Left ventricle myocardium superior (tissue), 1 donor: ENCODE measurements around the gene ZNF385B. TPM values are rescaled to one million over a fixed set of nuclear protein-coding genes. Genes with fewer than 3 reads are reported as not detected.
"Not testable (repeated sequence)": the region's sequence is repeated elsewhere in the genome, so short reads cannot be mapped to it uniquely, and the experiment has no call there.

ENCODE experiments used
- ATAC-seq: fragments of 200-7000 bp; cut with Tn5 transposase; one replicate; pipeline ENCODE4 v1.9.1; 2020; ENCODE audit warnings: mild to moderate bottlenecking, moderate library complexity
- DNase-seq: peaks from one replicate; pipeline ENCODE4 v3.0.0-alpha.2; 2020
- intact Hi-C: fragments of 100-400 bp; cut with micrococcal nuclease; formaldehyde crosslinking; loops from one replicate; pipeline ENCODE4 v1.11.0; 2022
- total RNA-seq: library from RNA; stranded (reverse); fragmentation: NEBNext Ultra II Directional; extraction: Animal tissue kit (Norgen Biotek cat#: 25700); gene quantifications from one replicate; pipeline ENCODE4 v1.2.1, GENCODE V29; 2021
- donor health status: DM: no; HTN: yes; CAD: no; lungs with severe emphysema.

The ZNF385B gene
- total RNA-seq, 1 donor from 2014 or later, result 4.1 TPM

GRCh38 chr2:179488563-179488962 lies 372.8 kb downstream of the ZNF385B start:
- intact Hi-C loops, result no loop called here
- no peak for DNase-seq
- no peak for ATAC-seq

GRCh38 chr2:179487010-179487731 lies 374.2 kb downstream of the ZNF385B start:
- intact Hi-C loops, result no loop called here
- peak; percentile 92 for ATAC-seq
- DNase-seq, result no peak

DNA sequence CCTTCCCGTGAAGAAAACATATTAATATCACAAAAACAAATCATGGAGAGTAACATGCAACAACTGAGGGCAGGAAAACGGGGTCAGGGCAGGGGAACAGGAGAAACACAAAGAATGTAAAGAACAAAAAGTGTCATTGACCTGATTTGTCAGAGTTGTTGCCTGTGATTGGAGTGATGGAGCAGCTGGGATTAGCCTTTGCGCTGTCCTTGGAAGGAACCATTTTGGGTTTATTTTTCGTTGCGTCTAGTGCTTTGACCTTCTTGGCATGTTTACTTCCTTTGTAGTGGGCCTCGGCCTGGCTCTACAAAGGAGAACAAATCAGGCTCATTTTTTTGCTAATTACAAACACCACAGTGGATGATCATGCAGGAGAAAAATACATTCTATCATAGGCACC lies 378.3 kb downstream of the ZNF385B start:
- no peak for ATAC-seq
- intact Hi-C loops, result no loop called here
- no peak for DNase-seq

- ATAC-seq, result no peak
- no peak for DNase-seq
- intact Hi-C loops, result no loop called here
Observed at GRCh38 chr2:179479947-179480346, 381.5 kb downstream of the ZNF385B start.

DNA sequence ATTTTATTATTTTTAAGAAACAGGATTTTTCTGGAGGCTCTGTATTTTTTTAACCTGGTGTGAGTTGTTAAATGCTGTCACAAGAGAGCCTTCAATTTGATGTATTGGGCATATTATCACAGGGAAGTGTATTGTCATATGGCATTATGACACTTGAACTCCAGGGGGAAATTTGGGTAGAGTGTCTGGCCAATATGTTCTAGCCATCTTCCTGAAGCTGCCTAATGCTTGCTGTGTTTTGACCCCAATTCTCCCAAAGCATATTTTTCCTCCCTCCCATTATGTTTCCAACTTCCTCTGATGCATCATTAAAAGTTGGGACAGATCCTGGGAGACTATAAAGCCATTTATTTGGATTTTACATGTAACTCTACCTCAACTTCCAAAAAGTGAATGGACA lies 382.6 kb downstream of the ZNF385B start:
- DNase-seq, result no peak

GRCh38 chr2:179470992-179471391 lies 390.4 kb downstream of the ZNF385B start:
- DNase-seq (no peak), ATAC-seq (no peak)
- intact Hi-C loops, result no loop called here

More for the DNA sequence above, 382.6 kb downstream of the ZNF385B start:
- intact Hi-C loops, result no loop called here
- no peak for ATAC-seq

- intact Hi-C loops, result no loop called here
- DNase-seq (no peak), ATAC-seq (no peak)
Observed at GRCh38 chr2:179470089-179470488, 391.3 kb downstream of the ZNF385B start.

- DNase-seq (no peak), ATAC-seq (peak; percentile 85)
- intact Hi-C loops, result no loop called here
Observed at GRCh38 chr2:179467960-179468359, 393.5 kb downstream of the ZNF385B start.

DNA sequence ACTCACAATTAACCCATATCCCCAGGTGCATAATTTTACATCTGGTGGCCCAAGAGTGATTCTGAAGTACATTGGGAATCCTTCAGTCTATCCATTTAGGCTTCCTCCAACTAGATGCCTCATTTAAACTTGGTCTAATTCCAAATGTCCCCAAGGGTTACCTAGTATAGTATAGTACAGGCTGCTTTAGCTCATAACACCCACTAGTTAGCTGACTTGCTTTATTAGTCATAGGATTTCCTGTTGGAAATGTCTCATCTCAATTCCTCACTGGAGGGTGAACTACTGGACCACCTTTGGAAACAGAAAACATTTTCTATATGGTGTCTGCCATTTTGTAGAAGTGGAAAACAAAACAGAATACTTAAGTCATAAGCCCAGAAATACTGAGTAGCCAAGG lies 394.3 kb downstream of the ZNF385B start:
- DNase-seq (no peak), ATAC-seq (no peak)
- intact Hi-C loops, result no loop called here

DNA sequence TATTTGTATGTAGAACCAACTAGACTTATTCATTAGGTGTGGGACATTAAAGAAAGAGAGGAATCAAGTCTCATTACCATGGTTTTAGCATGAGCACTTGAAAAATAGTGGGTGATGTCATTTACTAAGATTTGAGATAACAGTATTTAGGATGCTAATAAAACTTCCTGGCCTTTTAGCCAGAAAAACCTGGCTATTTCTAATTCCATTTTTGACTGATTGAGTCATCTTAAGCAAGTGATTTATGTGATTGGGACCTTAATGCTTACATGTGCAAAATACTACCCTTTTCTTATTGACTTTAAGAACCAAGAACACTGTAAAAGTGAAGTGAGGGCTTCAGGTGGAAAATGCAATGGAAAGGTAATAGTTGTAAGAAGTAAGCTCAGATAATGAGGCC lies 400.0 kb downstream of the ZNF385B start:
- DNase-seq (no peak), ATAC-seq (no peak)
- intact Hi-C loops, result no loop called here

DNA sequence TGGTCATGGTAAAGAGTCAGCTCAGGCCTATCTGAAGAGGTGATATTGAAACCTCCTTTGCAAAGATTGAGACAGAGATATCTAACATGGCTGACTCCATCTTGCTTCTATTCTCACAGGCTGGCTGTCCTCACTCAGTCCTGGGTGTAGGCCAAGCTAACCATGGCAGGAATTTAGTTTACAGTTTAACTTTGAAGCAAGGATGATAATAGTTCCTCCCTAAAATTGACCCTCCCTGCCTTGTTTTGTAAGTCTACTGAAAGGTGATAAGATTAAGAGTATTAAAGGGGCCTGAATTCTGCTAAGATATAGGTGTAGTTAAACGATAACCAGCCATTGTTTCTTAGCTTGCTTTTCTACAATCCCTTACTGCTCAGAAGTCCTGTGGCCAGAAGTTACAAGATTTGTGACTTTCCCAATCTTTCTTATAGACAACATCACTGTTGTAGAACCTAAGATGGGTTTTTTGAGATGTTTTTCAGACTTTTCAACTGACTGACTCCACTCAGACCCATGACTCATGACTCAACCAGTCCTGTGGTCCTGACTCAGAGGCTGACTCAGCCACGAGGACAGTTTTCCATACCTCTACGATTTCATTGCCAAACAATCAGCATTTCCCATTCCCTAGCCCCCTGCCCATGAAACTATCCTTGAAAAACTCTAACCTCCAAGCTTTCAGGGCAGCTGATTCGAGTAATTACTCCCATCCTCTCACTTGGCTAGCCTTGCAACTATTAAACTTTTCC lies 401.1 kb downstream of the ZNF385B start:
- intact Hi-C loops, result no loop called here
- ATAC-seq (no peak), DNase-seq (no peak)

DNA sequence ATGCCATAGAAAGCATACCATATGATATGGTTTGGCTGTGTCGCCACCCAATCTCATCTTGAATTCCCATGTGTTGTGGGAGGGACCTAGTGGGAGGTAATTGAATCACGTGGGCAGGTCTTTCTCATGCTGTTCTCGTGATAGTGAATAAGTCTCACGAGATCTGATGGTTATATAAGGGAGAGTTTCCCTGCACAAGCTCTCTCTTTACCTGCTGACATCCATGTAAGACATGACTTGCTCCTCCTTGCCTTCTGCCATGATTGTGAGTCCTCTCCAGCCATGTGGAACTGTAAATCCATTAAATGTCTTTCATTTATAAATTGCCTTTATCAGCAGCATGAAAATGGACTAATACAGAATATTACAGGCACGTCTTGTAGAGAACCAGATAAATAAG lies 403.3 kb downstream of the ZNF385B start:
- ATAC-seq, DNase-seq, intact Hi-C loops: not testable (repeated sequence)

GRCh38 chr2:179455824-179456223 lies 405.6 kb downstream of the ZNF385B start:
- intact Hi-C loops, result no loop called here
- ATAC-seq, result no peak

GRCh38 chr2:179455172-179455524 lies 406.3 kb downstream of the ZNF385B start:
- DNase-seq (no peak), ATAC-seq (no peak)
- intact Hi-C loops, result no loop called here

More at GRCh38 chr2:179455824-179456223, 405.6 kb downstream of the ZNF385B start:
- no peak for DNase-seq

- intact Hi-C loops, result no loop called here
- DNase-seq (no peak), ATAC-seq (no peak)
Observed at GRCh38 chr2:179454443-179455171, 406.8 kb downstream of the ZNF385B start.

DNA sequence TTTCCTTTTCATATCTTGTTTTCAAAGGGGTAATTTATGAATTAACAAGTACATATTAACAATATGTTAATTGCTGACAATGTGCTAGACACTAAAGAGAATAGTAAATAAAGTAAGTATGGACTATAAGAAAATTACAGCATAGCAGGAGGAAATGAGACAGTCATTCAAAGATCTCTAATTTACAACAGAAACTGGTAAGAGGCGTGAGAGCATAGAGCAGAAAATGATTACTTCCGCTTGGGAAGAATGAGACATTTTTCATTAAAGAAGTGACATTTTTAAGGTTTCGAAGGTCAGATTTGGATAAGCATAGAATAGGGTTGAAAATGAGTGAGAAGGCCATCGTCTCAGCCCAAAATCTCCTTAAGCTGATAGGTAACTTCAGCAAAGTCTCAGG lies 412.4 kb downstream of the ZNF385B start:
- intact Hi-C loops, result no loop called here

GRCh38 chr2:179447839-179448447 lies 413.5 kb downstream of the ZNF385B start:
- DNase-seq (no peak), ATAC-seq (no peak)
- intact Hi-C loops, result no loop called here

More for the DNA sequence above, 412.4 kb downstream of the ZNF385B start:
- no peak for DNase-seq
- ATAC-seq, result no peak

DNA sequence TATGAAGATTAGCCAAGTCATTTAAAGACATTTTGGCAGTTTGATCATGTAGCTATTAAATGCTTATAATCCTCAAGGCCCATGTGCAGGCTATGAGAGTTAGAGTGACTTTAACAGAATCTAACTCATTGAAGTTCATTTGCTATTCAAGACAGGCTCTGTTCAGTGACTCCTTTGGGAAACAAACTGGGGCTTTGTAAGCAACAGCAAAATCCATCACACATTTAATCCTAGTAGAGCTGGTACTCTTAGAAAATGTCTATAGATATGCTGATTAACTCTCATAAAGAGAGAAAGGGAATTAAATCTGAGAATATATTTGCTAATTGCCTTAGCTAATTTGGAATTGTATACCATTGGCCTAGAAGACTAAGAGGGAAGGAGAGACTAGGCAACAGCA lies 414.0 kb downstream of the ZNF385B start:
- DNase-seq (no peak), ATAC-seq (no peak)
- intact Hi-C loops, result no loop called here

GRCh38 chr2:179446476-179447141 lies 414.8 kb downstream of the ZNF385B start:
- DNase-seq (no peak), ATAC-seq (no peak)
- intact Hi-C loops, result no loop called here
